HepG2 (cell line): Measurements from ENCODE around the gene GZF1. TPM values are rescaled to one million over a fixed set of nuclear protein-coding genes. Genes with fewer than 3 reads are reported as not detected.

Experiments
- ATAC-seq: fragments of 200-7000 bp; cut with Tn5 transposase; 3 replicates; pipeline ENCODE4 v1.9.1; 2020; ENCODE audit warnings: mild to moderate bottlenecking, moderate library complexity
- BruUV-seq: library from RNA; stranded (reverse); fragments of 400-500 nt; replicated peaks from 2 replicates; lab custom pipeline; 2021; lab: Mats Ljungman, UMichigan
- CTCF ChIA-PET: fragments of 300-600 bp; formaldehyde crosslinking; extraction: SDS; loops from one replicate; lab custom pipeline; 2021; ENCODE audit warnings: low total read pairs, inconsistent platforms, low intra/inter-chr PET ratio; lab: Yijun Ruan, JAX
- POLR2A ChIA-PET: fragments of 350-600 bp; sonication (Branson Sonifier 250); formaldehyde crosslinking; loops from one replicate; lab custom pipeline; 2020; ENCODE audit warnings: antibody characterized with exemption, inconsistent platforms; lab: Yijun Ruan, JAX
- DNase-seq: peaks from one replicate; pipeline ENCODE4 v3.0.0-alpha.2; 2015; ENCODE audit warnings: low spot score
- FAIRE-seq: peaks from 3 replicates; lab custom pipeline; 2011; peaks lifted over from hg19 to GRCh38; lab: Jason Lieb, UNC
- H2AFZ ChIP-seq: one replicate; pipeline ENCODE4 v1.6.1; 2011; ENCODE audit warnings: low read length, inconsistent platforms
- H3K27ac ChIP-seq: fragments of 300-600 bp; 3 replicates; pipeline ENCODE4 v1.8.0; 2011; ENCODE audit warnings: mixed run types, mild to moderate bottlenecking, mixed read lengths, low read length, inconsistent platforms; ENCODE audit not compliant: insufficient read depth; ENCODE audit errors: extremely low read length
- H3K27me3 ChIP-seq, 2 experiments: fragments of 200-600 bp in 1 of 2; 2 replicates in 1 of 2; 3 replicates in 1 of 2; pipeline versions ENCODE4 v1.6.0 to v1.8.0; 2011; ENCODE audit warnings: low read length in 2 of 2, mild to moderate bottlenecking in 2 of 2, moderate library complexity in 2 of 2, inconsistent platforms in 1 of 2; ENCODE audit not compliant: insufficient read depth in 2 of 2, control insufficient read depth in 1 of 2
- H3K36me3 ChIP-seq, 2 experiments: fragments of 200-600 bp in 1 of 2; replicated peaks in 1 of 2; 2 replicates in 1 of 2; 3 replicates in 1 of 2; pipeline versions ENCODE4 v1.5.1 to v1.8.0; 2011; ENCODE audit warnings: low read length in 2 of 2, inconsistent platforms in 1 of 2; ENCODE audit not compliant: insufficient read depth in 2 of 2, control insufficient read depth in 1 of 2
- H3K4me1 ChIP-seq: 2 replicates; pipeline ENCODE4 v1.5.1; 2012; ENCODE audit warnings: low read length, inconsistent platforms; ENCODE audit not compliant: insufficient read depth
- H3K4me2 ChIP-seq: 2 replicates; pipeline ENCODE4 v1.6.0; 2011; ENCODE audit warnings: low read depth, low read length, inconsistent platforms
- H3K4me3 ChIP-seq, 3 experiments: fragments of 200-600 bp in 1 of 3; sonication (generic), shearing (Covaris generic) in 1 of 3; replicated peaks in 1 of 3; 2 replicates each; pipeline ENCODE4 v1.5.1; 2011 to 2016; ENCODE audit warnings: low read length in 3 of 3, inconsistent platforms in 2 of 3, low read depth in 2 of 3, mild to moderate bottlenecking in 2 of 3, control low read depth in 1 of 3, mixed read lengths in 1 of 3; ENCODE audit not compliant: insufficient read depth in 1 of 3
- H3K79me2 ChIP-seq: one replicate; pipeline ENCODE4 v1.6.1; 2011; ENCODE audit warnings: low read length, inconsistent platforms; ENCODE audit not compliant: insufficient read depth
- H3K9ac ChIP-seq: 2 replicates; pipeline ENCODE4 v1.6.0; 2011; ENCODE audit warnings: mild to moderate bottlenecking, low read depth, low read length, inconsistent platforms; ENCODE audit not compliant: insufficient read depth
- H3K9me3 ChIP-seq: 2 replicates; pipeline ENCODE4 v1.5.1; 2012; ENCODE audit warnings: mild to moderate bottlenecking, low read length
- H4K20me1 ChIP-seq: 2 replicates; pipeline ENCODE4 v1.6.0; 2011; ENCODE audit warnings: inconsistent platforms, mild to moderate bottlenecking, low read length, moderate library complexity; ENCODE audit not compliant: insufficient read depth
- CCDC6 ChIP-seq: sonication (generic); formaldehyde crosslinking; IDR thresholded peaks from 2 replicates; pipeline ENCODE4 v1.8.1; 2022; ENCODE audit warnings: mild to moderate bottlenecking, missing genetic modification reagents, moderate library complexity
- ELK4 ChIP-seq: sonication (generic); formaldehyde crosslinking; IDR thresholded peaks from 2 replicates; pipeline ENCODE4 v1.9.0; 2021; ENCODE audit warnings: missing genetic modification reagents, borderline replicate concordance
- GTF2F1 ChIP-seq: fragments of 150-350 bp; IDR thresholded peaks from 2 replicates; pipeline ENCODE4 v1.6.1; 2014; ENCODE audit warnings: low read length
- NR2F2 ChIP-seq: IDR thresholded peaks from 2 replicates; pipeline ENCODE4 v1.6.1; 2012; ENCODE audit warnings: low read depth, inconsistent platforms, borderline replicate concordance
- RFX5 ChIP-seq: IDR thresholded peaks from 2 replicates; pipeline ENCODE4 v1.6.1; 2011; ENCODE audit warnings: low read depth, low read length, improper control_type of control experiment
- ZBTB37 ChIP-seq: sonication (generic); formaldehyde crosslinking; IDR thresholded peaks from 2 replicates; pipeline ENCODE4 v1.4.0; 2020; ENCODE audit warnings: mild to moderate bottlenecking, missing genetic modification reagents
- ZBTB43 ChIP-seq: sonication (generic); formaldehyde crosslinking; conservative IDR thresholded peaks from 2 replicates; pipeline ENCODE4 v1.4.0; 2020; ENCODE audit warnings: missing genetic modification reagents
- ZNF737 ChIP-seq: sonication (generic); formaldehyde crosslinking; IDR thresholded peaks from 2 replicates; pipeline ENCODE4 v1.5.0; 2020; ENCODE audit warnings: missing genetic modification reagents, mild to moderate bottlenecking, borderline replicate concordance
- ZNF747 ChIP-seq: sonication (generic); formaldehyde crosslinking; IDR thresholded peaks from 2 replicates; pipeline ENCODE4 v1.8.1; 2023; ENCODE audit warnings: missing genetic modification reagents, mild to moderate bottlenecking, borderline replicate concordance
- ZNF770 ChIP-seq: sonication (generic); formaldehyde crosslinking; IDR thresholded peaks from 2 replicates; pipeline ENCODE4 v1.5.0; 2020; ENCODE audit warnings: mild to moderate bottlenecking, missing genetic modification reagents
- ZSCAN22 ChIP-seq: sonication (generic); formaldehyde crosslinking; IDR thresholded peaks from 2 replicates; pipeline ENCODE4 v1.4.0; 2020; ENCODE audit warnings: mild to moderate bottlenecking, missing genetic modification reagents
- WGBS: methylation state at CpG from one replicate; pipeline ENCODE4 v1.1.6; 2017; ENCODE audit warnings: low lambda C conversion rate; 5-methylcytosine and 5-hydroxymethylcytosine counted together
- in situ Hi-C: cut with HindIII; loops from 2 replicates; pipeline ENCODE4 v1.10.0; 2017; ENCODE audit warnings: low pct_unique_long_range_greater_than_20kb; ENCODE audit not compliant: extremely low pct_ligation_motif_present
- intact Hi-C: fragments of 100-400 bp; cut with micrococcal nuclease; formaldehyde crosslinking; loops from one replicate; pipeline ENCODE4 v1.10.0; 2022; ENCODE audit not compliant: unreplicated experiment
- polyA plus RNA-seq, 8 experiments: library from polyadenylated mRNA; depleted of rRNA in 3 of 8; stranded (reverse) in 7 of 8; unstranded in 1 of 8; fragments of >200 nt; fragmentation: Illumina TruSeq in 4 of 8; extraction: Trizol in 4 of 8; gene quantifications; 2 replicates each; pipeline versions ENCODE4 v1.2.1 to v1.2.3, GENCODE V29; 2011 to 2016; ENCODE audit warnings: low read depth in 4 of 8, missing spikeins in 1 of 8, mixed read lengths in 1 of 8; ENCODE audit not compliant: insufficient read depth in 1 of 8
- total RNA-seq, 5 experiments: library from RNA; depleted of rRNA; stranded (reverse); fragments of >200 nt; fragmentation: Illumina TruSeq; extraction: Trizol; gene quantifications; 2 replicates each; pipeline ENCODE4 v1.2.3, GENCODE V29; 2016; ENCODE audit warnings: low read depth in 1 of 5

Gene GZF1
- total and polyA plus RNA-seq, 2 of the 13 experiments (the other 11 are each of a cell fraction or from before 2014, with no cell fraction given) = 16.9 to 26.0 TPM

- intact Hi-C loops (no loop called here), in situ Hi-C loops (no loop called here)
- FAIRE-seq (no peak), DNase-seq (no peak), ATAC-seq (no peak)
- Histone ChIP-seq H3K4me3 (no peak overlapping the region), H3K27ac (no peak overlapping the region), H3K9me3 (no peaks in the 10 kb centered on the region), H3K79me2 (peaks cover 96% of the 10 kb centered on the region), H3K4me2 (no peak overlapping the region), H3K36me3 (peaks cover 0 to 4% of the 10 kb centered on the region in 2 experiments; a peak in 1 of 5 replicates), H4K20me1 (peaks cover 44% of the 10 kb centered on the region), H2AFZ (no peak overlapping the region), H3K4me1 (peaks cover 72% of the 10 kb centered on the region), H3K27me3 (no peaks in the 10 kb centered on the region), H3K9ac (no peak overlapping the region)
- BruUV-seq = no TSS peak
- CTCF ChIA-PET = no interaction called here
- TF ChIP-seq ELK4 (CRISPR knock-in tag) (no peak), ZNF770 (CRISPR knock-in tag) (peak; percentile 76)
- POLR2A ChIA-PET = no interaction called here
- WGBS = 97% methylated on average over 3 of the region's 3 CpGs
These were observed 52.0 kb downstream of the GZF1 start for GRCh38 chr20:23413862-23414422.

- no TSS peak for BruUV-seq
- no peak for ATAC-seq
- DNase-seq = no peak
- Histone ChIP-seq H3K4me1 (peaks cover 72% of the 10 kb centered on the region), H3K9ac (no peak overlapping the region), H3K79me2 (peaks cover 96% of the 10 kb centered on the region), H4K20me1 (peaks cover 42% of the 10 kb centered on the region), H3K4me2 (no peak overlapping the region), H3K36me3 (peaks cover 0 to 4% of the 10 kb centered on the region in 2 experiments; a peak in 1 of 5 replicates), H3K27me3 (no peaks in the 10 kb centered on the region), H3K9me3 (no peaks in the 10 kb centered on the region), H3K27ac (no peak overlapping the region), H3K4me3 (no peak overlapping the region), H2AFZ (no peak overlapping the region)
- in situ Hi-C loops = no loop called here
- no peak for FAIRE-seq
- intact Hi-C loops = no loop called here
- ChIA-PET POLR2A (no interaction called here), CTCF (no interaction called here)
- WGBS = 87% methylated on average over 1 of the region's 1 CpG
- TF ChIP-seq ZNF747 (CRISPR knock-in tag) = no peak
- TF ChIP-seq CCDC6 (CRISPR knock-in tag) = no peak
- TF ChIP-seq NR2F2 = no peak
- TF ChIP-seq ZSCAN22 (CRISPR knock-in tag) = no peak
- no peak for TF ChIP-seq ZBTB37 (CRISPR knock-in tag)
- no peak for TF ChIP-seq ZNF737 (CRISPR knock-in tag)
- TF ChIP-seq GTF2F1 = no peak
- no peak for TF ChIP-seq ZBTB43 (CRISPR knock-in tag)
- TF ChIP-seq RFX5 = no peak
These were observed 52.7 kb downstream of the GZF1 start for GRCh38 chr20:23414526-23415188.
